NCI-H1105 treated with DMSO at 0.1 percent for 48 hours (cell line): ENCODE data around the gene ALDH1A2.
"Not testable (repeated sequence)": the region's sequence is repeated elsewhere in the genome, so short reads cannot be mapped to it uniquely, and the experiment has no call there.

ENCODE experiments used
- DNase-seq: peaks from one replicate; lab custom pipeline; 2025; lab: John Stamatoyannopoulos, UW

Gene ALDH1A2

DNA sequence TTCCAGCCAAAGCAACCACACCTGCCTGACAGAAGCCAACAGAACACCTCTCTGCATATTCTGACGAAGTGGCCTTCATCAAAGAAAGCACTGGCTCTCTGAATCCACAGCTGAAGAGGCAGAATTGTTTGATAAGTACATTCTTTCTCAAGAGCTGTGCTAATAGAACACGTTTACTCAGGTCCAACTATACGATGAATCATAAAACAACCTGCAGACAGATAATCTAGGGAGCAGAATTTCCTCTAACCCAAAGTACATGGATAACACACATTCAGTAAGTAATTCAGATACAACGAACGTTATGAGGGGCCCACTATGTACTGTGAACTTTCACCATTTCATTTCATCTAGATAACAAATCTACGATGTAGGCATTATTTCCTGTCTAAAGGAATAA is 25.4 kb downstream of the ALDH1A2 start:
- peak; percentile 61 for DNase-seq

DNA sequence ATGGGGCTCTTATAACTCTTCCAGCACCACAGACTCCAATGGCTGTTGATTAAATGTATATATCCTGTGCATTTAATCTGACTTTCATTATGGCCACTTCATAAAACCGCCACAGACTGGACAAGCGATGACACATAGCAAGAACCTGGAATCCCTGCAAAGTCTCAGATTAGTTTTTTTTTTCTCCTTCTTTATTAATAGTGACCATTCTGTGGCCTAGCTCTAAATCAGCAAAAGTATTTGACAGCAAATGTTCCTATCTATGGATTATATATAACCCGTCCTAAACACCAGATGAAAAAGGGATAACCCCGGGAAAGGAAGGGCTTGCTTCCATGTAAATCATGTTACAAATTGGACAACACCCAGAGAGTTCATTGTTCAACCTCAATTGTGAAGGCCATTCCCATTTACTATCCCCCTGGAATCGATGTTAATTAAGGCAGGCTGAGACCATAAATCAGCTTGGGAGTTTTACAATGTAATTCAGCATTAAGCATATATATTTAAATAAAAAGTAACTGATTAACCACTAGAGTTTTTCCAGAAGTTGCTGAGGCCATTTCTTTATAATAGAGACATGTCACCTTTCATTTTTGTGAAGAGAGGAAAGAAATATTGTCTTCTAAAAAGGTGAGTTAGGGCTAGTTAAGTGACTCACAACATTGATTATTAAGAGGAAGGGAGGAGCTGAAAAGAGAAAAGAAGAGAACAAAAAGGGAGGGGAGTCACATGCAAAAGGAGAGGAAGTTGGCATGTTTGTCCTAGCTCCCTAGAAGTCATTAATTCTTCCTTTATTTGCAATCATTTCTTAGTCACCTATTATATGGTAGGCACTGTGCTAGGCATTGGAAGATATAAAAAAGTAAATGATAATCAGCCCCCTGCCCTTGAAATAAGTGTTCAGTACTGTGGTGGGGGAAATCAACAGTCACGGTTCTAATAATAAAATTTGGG is 26.2 kb downstream of the ALDH1A2 start:
- DNase-seq: peak; percentile 48

DNA sequence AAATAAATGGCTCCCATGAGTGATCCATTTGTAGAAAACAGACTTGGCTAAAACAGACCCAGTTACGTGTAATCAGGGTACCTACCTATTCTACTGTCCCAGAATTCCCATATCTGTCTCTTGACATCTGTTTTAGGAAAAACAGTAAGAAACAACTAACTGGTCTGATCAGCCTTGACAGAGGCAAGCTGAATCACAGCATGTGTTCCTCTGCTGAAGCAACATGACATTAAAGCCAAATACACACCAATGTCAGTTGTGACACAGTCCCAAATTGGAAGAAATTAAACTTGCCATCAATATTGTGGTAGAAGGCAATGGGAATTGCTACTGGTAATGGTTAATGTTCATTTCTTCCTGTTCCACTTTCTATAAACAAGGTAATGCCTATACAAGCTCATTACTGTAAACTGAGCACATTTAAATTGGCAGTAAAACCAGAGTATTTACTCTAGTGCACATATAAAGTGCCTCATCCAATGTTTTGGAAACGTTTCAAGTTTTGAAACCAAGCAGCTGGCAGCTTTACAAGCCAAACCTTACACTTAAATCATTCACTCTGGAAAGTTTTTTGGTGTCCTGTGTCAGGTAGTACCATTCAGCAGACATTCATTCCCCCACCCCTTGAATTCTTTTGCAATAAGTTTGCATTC is 27.0 kb downstream of the ALDH1A2 start:
- peak; percentile 98 for DNase-seq

DNA sequence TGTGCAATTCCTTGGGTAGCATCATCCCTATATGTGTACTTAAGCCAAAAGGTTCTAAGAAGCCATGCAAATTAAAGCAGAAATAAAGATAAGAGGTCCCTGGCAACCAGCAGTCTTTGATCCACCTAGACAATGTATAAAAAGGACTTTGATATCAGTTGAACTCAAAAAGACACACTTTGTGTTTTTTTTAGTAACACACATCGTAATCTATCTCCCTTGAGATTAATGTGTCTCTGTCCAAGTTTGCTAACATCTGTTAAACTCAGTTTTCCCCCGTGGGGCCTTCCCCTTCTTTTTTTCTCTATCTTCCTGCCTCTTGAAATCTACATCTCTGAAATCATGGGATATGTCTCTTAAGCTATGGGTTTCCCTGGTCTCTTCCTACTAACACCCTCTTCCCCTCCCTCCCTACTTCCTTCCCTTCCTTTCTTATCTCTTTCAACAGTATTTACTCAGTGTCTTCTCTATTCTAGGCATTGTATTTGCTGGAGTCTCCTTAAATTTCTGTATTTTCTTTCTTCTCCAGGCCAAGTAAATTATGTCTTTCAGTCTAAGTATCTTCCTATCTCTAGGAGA is 27.7 kb downstream of the ALDH1A2 start:
- DNase-seq: no peak

GRCh38 chr15:58036579-58036978 is 28.9 kb downstream of the ALDH1A2 start:
- DNase-seq: no peak

- DNase-seq: not testable (repeated sequence)
Measured at GRCh38 chr15:58028392-58028791, 37.1 kb downstream of the ALDH1A2 start.

GRCh38 chr15:58026552-58026951 is 39.0 kb downstream of the ALDH1A2 start:
- no peak for DNase-seq

DNA sequence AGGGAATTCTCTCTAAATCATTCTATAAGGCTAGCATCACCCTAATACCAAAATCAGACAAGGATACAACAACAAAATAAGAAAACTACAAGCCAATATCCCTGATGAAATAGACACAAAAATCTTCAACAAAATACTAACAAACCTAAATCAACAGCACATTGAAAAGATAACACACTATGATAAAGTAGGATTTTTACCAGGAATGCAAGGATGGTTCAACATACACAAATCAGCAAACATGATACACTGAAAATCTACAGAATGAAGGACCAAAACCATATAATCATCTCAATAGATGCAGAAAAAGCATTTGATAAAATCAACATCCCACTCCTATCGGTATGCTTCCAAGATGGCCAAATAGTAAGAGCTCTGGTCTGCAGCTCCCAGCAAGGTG is 39.5 kb downstream of the ALDH1A2 start:
- peak; percentile 4 for DNase-seq

DNA sequence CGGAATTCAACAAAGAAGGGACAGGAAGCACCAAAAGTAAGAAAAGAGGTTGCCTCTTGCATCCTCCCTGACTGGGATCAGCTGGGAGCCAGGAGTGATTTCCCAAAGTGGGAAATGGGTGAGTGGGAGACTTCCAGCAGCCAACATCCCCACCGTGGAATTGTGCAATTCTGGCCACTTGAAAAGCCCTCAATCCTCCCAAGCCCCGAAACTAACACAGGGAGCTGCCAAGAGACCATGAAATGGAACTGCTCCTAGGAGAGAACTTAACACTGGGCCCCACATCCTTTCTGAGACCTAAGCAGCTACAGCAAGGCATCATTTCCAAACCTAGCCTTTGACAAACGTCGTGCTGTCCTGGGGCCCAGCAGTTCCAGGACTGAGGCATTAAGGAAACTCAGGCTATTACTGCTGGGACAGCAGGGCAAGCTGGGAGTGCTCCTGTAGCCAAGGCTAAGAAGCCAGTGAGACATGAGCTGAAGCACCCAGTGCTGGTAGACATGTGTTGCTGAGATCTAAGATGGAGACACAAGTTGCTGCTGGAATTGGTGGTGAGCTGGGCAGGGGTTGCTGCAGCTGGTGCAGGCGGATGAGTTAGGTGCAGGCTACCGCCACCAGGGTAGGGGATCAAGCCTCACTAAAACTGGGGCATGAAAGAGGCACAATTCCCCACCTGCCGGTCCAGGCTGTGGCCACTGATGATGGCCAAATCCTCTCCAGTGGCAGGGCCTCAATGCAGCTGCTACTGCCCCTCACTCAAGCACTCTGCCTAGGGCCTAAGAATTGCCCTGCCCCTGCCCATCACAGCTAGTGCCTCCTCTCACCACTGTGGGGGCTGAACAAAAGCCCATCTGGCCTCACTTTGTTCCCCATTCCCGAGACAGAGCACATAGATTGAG is 43.9 kb downstream of the ALDH1A2 start:
- DNase-seq: no peak

GRCh38 chr15:58019503-58020376 is 45.8 kb downstream of the ALDH1A2 start:
- no peak for DNase-seq

- DNase-seq: no peak
Measured at GRCh38 chr15:58017869-58018268, 47.6 kb downstream of the ALDH1A2 start.

DNA sequence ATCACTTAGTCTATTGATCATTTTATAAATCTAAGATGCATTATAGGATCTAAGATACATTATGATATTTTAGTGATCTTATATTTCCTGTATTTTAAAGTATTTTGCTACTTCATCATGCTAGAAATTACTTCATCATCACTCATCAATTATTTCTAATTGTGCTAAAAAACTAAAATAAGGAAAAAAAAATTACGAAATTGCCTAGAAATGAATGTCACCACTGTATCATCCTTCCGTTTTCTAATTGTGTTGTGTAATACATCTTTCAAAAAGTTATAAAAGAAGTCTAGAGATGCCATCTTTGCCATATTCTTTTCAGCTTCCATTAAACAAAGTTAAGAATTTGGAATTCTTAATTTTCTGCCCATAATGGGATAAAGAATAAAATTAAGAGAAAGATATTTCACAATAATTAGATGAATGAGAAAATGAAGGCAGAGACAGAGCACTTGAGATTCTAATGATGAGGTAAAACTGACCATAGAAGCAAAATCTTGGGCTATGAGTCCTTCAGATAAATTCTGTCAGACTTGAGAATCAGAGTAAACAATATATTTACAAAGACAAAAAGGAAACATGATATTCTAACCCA is 48.8 kb downstream of the ALDH1A2 start:
- DNase-seq: no peak

- no peak for DNase-seq
Measured at GRCh38 chr15:58015565-58015964, 49.9 kb downstream of the ALDH1A2 start.

GRCh38 chr15:58014470-58014869 is 51.0 kb downstream of the ALDH1A2 start:
- no peak for DNase-seq

GRCh38 chr15:58014040-58014439 is 51.5 kb downstream of the ALDH1A2 start:
- no peak for DNase-seq

GRCh38 chr15:58010983-58011382 is 54.5 kb downstream of the ALDH1A2 start:
- peak; percentile 28 for DNase-seq

- no peak for DNase-seq
Measured at GRCh38 chr15:58003810-58004209, 61.7 kb downstream of the ALDH1A2 start.

DNA sequence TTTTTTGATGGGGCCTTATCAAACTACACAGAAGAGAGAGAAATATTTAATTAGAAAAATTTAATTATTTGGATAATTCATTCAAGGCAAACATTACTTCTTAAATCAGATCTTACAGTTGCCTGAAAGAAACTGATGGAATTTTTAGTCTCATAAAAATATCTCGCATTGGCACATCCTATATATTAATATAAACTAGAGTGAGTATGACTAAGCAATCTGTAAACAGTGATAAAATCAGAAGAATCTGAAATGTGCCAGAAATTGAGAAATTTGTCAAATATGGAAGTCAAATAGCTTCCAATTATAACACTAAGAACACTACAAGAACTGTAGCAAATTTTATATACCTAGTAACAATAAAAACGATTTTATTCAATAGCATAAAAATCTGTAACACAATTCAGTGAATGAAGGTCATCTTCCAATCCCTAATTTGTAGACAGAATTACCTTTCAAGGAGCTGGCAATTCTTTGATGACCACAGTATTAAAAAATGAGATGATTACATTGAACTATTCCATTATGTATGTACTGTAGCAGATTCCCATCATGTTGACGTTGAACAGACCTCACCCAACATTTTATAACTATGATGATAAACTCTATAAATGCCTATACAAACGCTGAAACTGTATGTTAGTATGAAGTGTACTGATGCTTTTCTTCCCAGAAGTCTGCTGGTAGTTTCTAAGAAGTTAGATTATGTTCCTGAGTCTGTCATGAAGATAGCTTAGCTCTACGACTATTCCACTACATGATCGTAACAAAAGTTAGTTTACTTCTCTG is 63.0 kb downstream of the ALDH1A2 start:
- DNase-seq: no peak

DNA sequence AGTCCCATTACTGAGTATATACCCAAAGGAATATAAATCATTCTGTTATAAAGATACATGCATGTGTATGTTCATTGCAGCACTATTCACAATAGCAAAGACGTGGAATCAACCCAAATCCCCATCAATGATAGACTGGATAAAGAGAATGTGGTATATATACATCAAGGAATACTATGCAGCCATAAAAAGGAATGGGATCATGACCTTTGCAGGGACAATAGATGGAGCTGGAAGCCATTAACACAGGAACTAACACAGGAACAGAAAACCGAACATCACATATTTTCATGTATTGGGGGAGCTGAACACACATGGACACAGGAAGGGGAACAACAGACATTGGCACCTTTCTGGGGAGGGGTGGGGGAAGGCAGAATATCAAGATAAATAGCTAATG is 65.8 kb downstream of the ALDH1A2 start:
- not testable (repeated sequence) for DNase-seq

DNA sequence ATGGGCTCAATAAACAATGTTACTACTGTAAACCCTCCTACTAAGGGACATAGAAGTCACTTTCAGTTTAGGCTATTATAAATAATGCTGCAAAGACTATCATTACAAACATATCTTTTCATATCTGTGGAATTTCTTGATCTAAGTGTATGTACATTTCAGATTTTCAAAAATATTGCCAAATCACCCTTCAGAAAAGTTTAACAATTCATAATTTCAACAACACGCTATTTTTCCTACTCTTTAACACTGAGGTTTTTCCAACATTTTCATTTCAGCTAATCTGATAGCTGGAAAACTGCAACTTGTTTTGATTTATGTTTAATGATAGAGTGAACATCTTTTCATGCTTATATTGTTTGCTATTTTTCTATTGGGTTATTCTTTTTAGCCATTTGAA is 69.0 kb downstream of the ALDH1A2 start:
- no peak for DNase-seq
